Body of pancreas (tissue), 4 donors: ENCODE measurements around the gene OR5H6.

ENCODE experiments used
- CTCF ChIP-seq, 7 experiments: fragments of 450-650 bp in 4 of 7; fragments of 200-600 bp in 3 of 7; sonication (generic) in 3 of 7; IDR thresholded peaks; one replicate each; pipeline ENCODE4 v1.5.1; 2016 to 2019; ENCODE audit warnings: antibody characterized with exemption in 7 of 7
- POLR2A ChIP-seq, 3 donors: fragments of 450-650 bp; IDR thresholded peaks; one replicate each; pipeline ENCODE4 v1.6.1; 2016; ENCODE audit warnings: antibody characterized with exemption in 3 of 3, mild to moderate bottlenecking in 2 of 3

GRCh38 chr3:98242155-98242554, 21.9 kb upstream of the OR5H6 start:
- TF ChIP-seq CTCF (IDR thresholded peaks at IDR 0.05) (no peak), POLR2A (IDR thresholded peaks at IDR 0.05) (no peak)
